Liver (tissue), 3 donors: Measurements from ENCODE around the gene SEMA7A.

Experiments used
- CTCF ChIP-seq: fragments of 150-350 bp; IDR thresholded peaks from 2 replicates; pipeline ENCODE4 v1.5.1; 2017; ENCODE audit warnings: improper control_type of control experiment, low read depth, low read length; ENCODE audit not compliant: missing input control
- MAX ChIP-seq: IDR thresholded peaks from 2 replicates; pipeline ENCODE4 v1.6.1; 2016; ENCODE audit warnings: antibody characterized with exemption
- SP1 ChIP-seq: IDR thresholded peaks from 2 replicates; pipeline ENCODE4 v1.6.1; 2018; ENCODE audit warnings: antibody characterized with exemption, mild to moderate bottlenecking
- donor health status: healthy.
- donor health status: healthy.

- no peak for TF ChIP-seq MAX
- no peak for TF ChIP-seq CTCF
- no peak for TF ChIP-seq SP1
These were observed 59.0 kb downstream of the SEMA7A start for GRCh38 chr15:74374648-74375302.
